ENCODE results near the gene COL23A1. TPM values are rescaled to one million over a fixed set of nuclear protein-coding genes. Genes with fewer than 3 reads are reported as not detected.

COL23A1 gene
- total and polyA plus RNA-seq, 2 of the 13 experiments (the other 11 are each of a cell fraction or from before 2014, with no cell fraction given), result not detected

GRCh38 chr5:178429156-178429468 lies 161.1 kb downstream of the COL23A1 start:
- Histone ChIP-seq H3K9me3 (ENCODE audit: low read length) (no peaks in the 10 kb centered on the region), H3K36me3 (replicated peaks in 1 of 2; ENCODE audit: control insufficient read depth in 1 of 2, insufficient read depth in 2 of 2, low read length in 2 of 2) (no peaks in the 10 kb centered on the region), H3K79me2 (ENCODE audit: insufficient read depth, low read length) (no peaks in the 10 kb centered on the region), H3K27me3 (ENCODE audit: control insufficient read depth in 1 of 2, insufficient read depth in 2 of 2, low read length in 2 of 2) (peaks cover 0 to 13% of the 10 kb centered on the region in 2 experiments; a peak in 2 of 5 replicates), H4K20me1 (ENCODE audit: insufficient read depth, low read length) (no peaks in the 10 kb centered on the region), H3K4me1 (ENCODE audit: insufficient read depth, low read length) (0 out of 2 replicates have a peak, but pooled peaks cover 8% of the 10 kb centered on the region), H3K9ac (ENCODE audit: insufficient read depth, low read depth, low read length) (no peak overlapping the region), H3K27ac (ENCODE audit: extremely low read length, insufficient read depth, low read length) (no peak overlapping the region), H3K4me3 (replicated peaks in 1 of 3; ENCODE audit: insufficient read depth in 1 of 3, low read depth in 2 of 3, low read length in 3 of 3) (no peak overlapping the region), H3K4me2 (ENCODE audit: low read depth, low read length) (no peak overlapping the region), H2AFZ (ENCODE audit: low read length) (no peak overlapping the region)
- no peak for ATAC-seq
- POLR2A ChIA-PET, result no interaction called here
- intact Hi-C loops (cut with micrococcal nuclease; ENCODE audit: unreplicated experiment), result no loop called here
- CTCF ChIA-PET (ENCODE audit: low intra/inter-chr PET ratio, low total read pairs), result no interaction called here
- no peak for FAIRE-seq
- in situ Hi-C loops (cut with HindIII; ENCODE audit: extremely low pct_ligation_motif_present, low pct_unique_long_range_greater_than_20kb), result no loop called here
- BruUV-seq (replicated peaks), result no TSS peak
- no peak for DNase-seq (ENCODE audit: low spot score)
- WGBS (ENCODE audit: low lambda C conversion rate), result 45% methylated on average over 5 of the region's 10 CpGs
- TF ChIP-seq ZBTB38 (CRISPR knock-in tag; IDR thresholded peaks at IDR 0.05) (no peak), TP53 (CRISPR knock-in tag; conservative IDR thresholded peaks at IDR 0.05) (no peak), ATF7 (IDR thresholded peaks at IDR 0.05) (no peak), ATF7 (CRISPR knock-in tag; IDR thresholded peaks at IDR 0.05) (no peak), ZNF609 (CRISPR knock-in tag; IDR thresholded peaks at IDR 0.05; ENCODE audit: borderline replicate concordance) (no peak), ZNF549 (CRISPR knock-in tag; IDR thresholded peaks at IDR 0.05) (no peak), FOXK1 (CRISPR knock-in tag; IDR thresholded peaks at IDR 0.05; ENCODE audit: borderline replicate concordance, low read depth) (no peak), SRSF9 (IDR thresholded peaks at IDR 0.05; ENCODE audit: borderline replicate concordance, insufficient read depth, low read depth, low read length, poor library complexity, severe bottlenecking) (no peak), RNF219 (CRISPR knock-in tag; IDR thresholded peaks at IDR 0.05) (no peak), PTBP1 (IDR thresholded peaks at IDR 0.05; ENCODE audit: low read depth, low read length, poor library complexity, severe bottlenecking) (no peak), TAF1 (CRISPR knock-in tag; IDR thresholded peaks at IDR 0.05) (no peak), SMYD3 (CRISPR knock-in tag; IDR thresholded peaks at IDR 0.05) (no peak), ATF5 (CRISPR knock-in tag; IDR thresholded peaks at IDR 0.05; ENCODE audit: low read depth) (no peak), ZNF414 (CRISPR knock-in tag; IDR thresholded peaks at IDR 0.05) (no peak), SOX6 (IDR thresholded peaks at IDR 0.05) (no peak), SOX6 (CRISPR knock-in tag; IDR thresholded peaks at IDR 0.05) (no peak), FOXK2 (IDR thresholded peaks at IDR 0.05) (no peak), ZNF776 (CRISPR knock-in tag; IDR thresholded peaks at IDR 0.05) (no peak), NAIF1 (CRISPR knock-in tag; IDR thresholded peaks at IDR 0.05; ENCODE audit: borderline replicate concordance) (no peak)
